ENCODE measurements around the gene SPATA1. TPM values are rescaled to one million over a fixed set of nuclear protein-coding genes. Genes with fewer than 3 reads are reported as not detected.

The SPATA1 gene
- total and polyA plus RNA-seq, 2 of the 13 experiments (the other 11 are each of a cell fraction or from before 2014, with no cell fraction given), result 0.70 to 1.4 TPM

DNA sequence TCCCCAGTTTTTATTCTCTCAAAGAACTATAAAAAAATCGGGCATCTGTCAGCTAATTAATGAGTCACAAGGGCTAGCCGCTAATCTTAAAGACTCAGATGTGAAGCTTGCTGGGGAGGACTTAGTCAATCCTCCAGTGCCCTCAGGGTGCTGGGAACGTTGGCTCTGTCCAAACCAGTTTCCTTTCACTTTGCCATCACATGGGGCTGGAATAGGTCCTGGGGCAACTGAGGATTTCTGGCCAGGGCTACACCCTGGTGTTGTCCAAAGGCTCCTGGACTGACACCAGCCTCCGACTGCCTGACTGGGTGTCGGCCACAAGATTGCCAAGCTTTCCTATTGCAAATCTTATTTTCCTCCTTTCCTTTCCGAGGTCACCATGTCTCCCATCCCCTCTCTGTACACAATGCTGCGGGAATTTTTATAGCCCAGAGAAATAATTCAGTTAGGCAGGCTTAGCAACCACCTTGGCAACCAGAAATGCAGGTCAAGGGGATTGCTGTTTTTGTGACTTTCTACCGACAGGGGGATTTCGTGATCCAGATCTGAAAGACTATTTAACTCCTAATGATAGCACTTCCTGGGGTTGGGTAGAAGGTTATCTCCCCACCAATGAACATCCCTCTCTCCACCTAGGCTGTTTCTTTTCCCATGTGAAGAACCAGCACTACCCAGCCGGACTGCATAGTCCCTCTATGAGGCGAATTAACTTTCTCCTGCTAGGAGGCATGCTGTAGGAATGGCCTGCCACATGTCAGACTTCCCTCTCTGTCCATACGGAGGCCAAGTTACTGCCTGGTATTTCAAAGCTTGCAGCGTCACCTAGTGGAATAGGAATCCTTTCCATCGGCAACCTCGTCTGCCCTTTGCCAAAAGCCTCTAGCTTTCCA, 98.0 kb downstream of the SPATA1 start (continued):
- TF ChIP-seq ZNF691 (CRISPR knock-in tag; IDR thresholded peaks at IDR 0.05; ENCODE audit: borderline replicate concordance, low read depth), result 0 out of 2 replicates have a peak, but pooled peaks have one; percentile 28
- TF ChIP-seq FOXJ3 (CRISPR knock-in tag; IDR thresholded peaks at IDR 0.05; ENCODE audit: borderline replicate concordance), result no peak
- TF ChIP-seq, protein P1, sequence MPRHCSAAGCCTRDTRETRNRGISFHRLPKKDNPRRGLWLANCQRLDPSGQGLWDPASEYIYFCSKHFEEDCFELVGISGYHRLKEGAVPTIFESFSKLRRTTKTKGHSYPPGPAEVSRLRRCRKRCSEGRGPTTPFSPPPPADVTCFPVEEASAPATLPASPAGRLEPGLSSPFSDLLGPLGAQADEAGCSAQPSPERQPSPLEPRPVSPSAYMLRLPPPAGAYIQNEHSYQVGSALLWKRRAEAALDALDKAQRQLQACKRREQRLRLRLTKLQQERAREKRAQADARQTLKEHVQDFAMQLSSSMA (CRISPR knock-in tag; IDR thresholded peaks at IDR 0.05), result no peak
- TF ChIP-seq SRSF4 (IDR thresholded peaks at IDR 0.05; ENCODE audit: low read depth, low read length, poor library complexity, severe bottlenecking), result no peak
- TF ChIP-seq MBNL3 (CRISPR knock-in tag; conservative IDR thresholded peaks at IDR 0.05), result no peak
- no peak for TF ChIP-seq REXO4 (CRISPR knock-in tag; IDR thresholded peaks at IDR 0.05; ENCODE audit: borderline replicate concordance)
- TF ChIP-seq BCLAF1 (IDR thresholded peaks at IDR 0.05), result no peak
- no peak for TF ChIP-seq NKX3-1 (CRISPR knock-in tag; IDR thresholded peaks at IDR 0.05)
- peak; percentile 28 for TF ChIP-seq ASH2L (IDR thresholded peaks at IDR 0.05; ENCODE audit: insufficient read length, low read depth, low read length)
- TF ChIP-seq CBX2 (IDR thresholded peaks at IDR 0.05; ENCODE audit: low read depth, low read length), result no peak
- TF ChIP-seq CBX2 (CRISPR knock-in tag; IDR thresholded peaks at IDR 0.05; ENCODE audit: low read depth), result no peak
- no peak for TF ChIP-seq CEBPB (IDR thresholded peaks at IDR 0.05; ENCODE audit: borderline replicate concordance, low read depth, low read length)
- TF ChIP-seq, protein P2, sequence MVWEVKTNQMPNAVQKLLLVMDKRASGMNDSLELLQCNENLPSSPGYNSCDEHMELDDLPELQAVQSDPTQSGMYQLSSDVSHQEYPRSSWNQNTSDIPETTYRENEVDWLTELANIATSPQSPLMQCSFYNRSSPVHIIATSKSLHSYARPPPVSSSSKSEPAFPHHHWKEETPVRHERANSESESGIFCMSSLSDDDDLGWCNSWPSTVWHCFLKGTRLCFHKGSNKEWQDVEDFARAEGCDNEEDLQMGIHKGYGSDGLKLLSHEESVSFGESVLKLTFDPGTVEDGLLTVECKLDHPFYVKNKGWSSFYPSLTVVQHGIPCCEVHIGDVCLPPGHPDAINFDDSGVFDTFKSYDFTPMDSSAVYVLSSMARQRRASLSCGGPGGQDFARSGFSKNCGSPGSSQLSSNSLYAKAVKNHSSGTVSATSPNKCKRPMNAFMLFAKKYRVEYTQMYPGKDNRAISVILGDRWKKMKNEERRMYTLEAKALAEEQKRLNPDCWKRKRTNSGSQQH (CRISPR knock-in tag; IDR thresholded peaks at IDR 0.05; ENCODE audit: low read depth), result no peak
- TF ChIP-seq PBX3 (CRISPR knock-in tag; IDR thresholded peaks at IDR 0.05; ENCODE audit: borderline replicate concordance), result no peak
- no peak for TF ChIP-seq MEF2D (CRISPR knock-in tag; IDR thresholded peaks at IDR 0.05)
- peak; percentile 75 for TF ChIP-seq SAP130 (CRISPR knock-in tag; IDR thresholded peaks at IDR 0.05; ENCODE audit: low read depth)
- no peak for TF ChIP-seq SP1 (IDR thresholded peaks at IDR 0.05)
- no peak for TF ChIP-seq SP1 (CRISPR knock-in tag; IDR thresholded peaks at IDR 0.05)
- 0 out of 2 replicates have a peak, but pooled peaks have one; percentile 48 for TF ChIP-seq MNT (IDR thresholded peaks at IDR 0.05)
- TF ChIP-seq SNAI1 (CRISPR knock-in tag; IDR thresholded peaks at IDR 0.05; ENCODE audit: borderline replicate concordance), result no peak
- TF ChIP-seq WIZ (CRISPR knock-in tag; IDR thresholded peaks at IDR 0.05), result no peak
